Psoas muscle (tissue), 8 donors: ENCODE measurements around the gene USF3. TPM values are rescaled to one million over a fixed set of nuclear protein-coding genes. Genes with fewer than 3 reads are reported as not detected.
"Not testable (repeated sequence)": the region's sequence is repeated elsewhere in the genome, so short reads cannot be mapped to it uniquely, and the experiment has no call there.

Experiments
- ATAC-seq, 4 donors: fragments of 200-7000 bp; cut with Tn5 transposase; one replicate each; pipeline ENCODE4 v1.9.1; 2020; ENCODE audit warnings: moderate library complexity in 3 of 4, mild to moderate bottlenecking in 2 of 4
- DNase-seq, 2 donors: peaks; one replicate each; pipeline ENCODE4 v3.0.0-alpha.2; 2020
- H3K27ac ChIP-seq: fragments of 200-600 bp; one replicate; pipeline ENCODE4 v1.8.0; 2022
- H3K27me3 ChIP-seq, 3 donors: fragments of 200-600 bp in 1 of 3; one replicate each; pipeline versions ENCODE4 v1.6.1 to v1.8.0; 2013 to 2022; ENCODE audit warnings: low read length in 2 of 3, mild to moderate bottlenecking in 2 of 3, moderate library complexity in 1 of 3; ENCODE audit not compliant: insufficient read depth in 3 of 3
- H3K36me3 ChIP-seq, 2 donors: fragments of 200-600 bp in 1 of 2; one replicate each; pipeline versions ENCODE4 v1.6.1 to v1.8.0; 2013 to 2022; ENCODE audit warnings: low read depth in 1 of 2, mild to moderate bottlenecking in 1 of 2, moderate library complexity in 1 of 2; ENCODE audit not compliant: insufficient read depth in 1 of 2
- H3K4me1 ChIP-seq: fragments of 200-600 bp; one replicate; pipeline ENCODE4 v1.8.0; 2022
- H3K4me3 ChIP-seq: fragments of 200-600 bp; one replicate; pipeline ENCODE4 v1.8.0; 2022; ENCODE audit warnings: mild to moderate bottlenecking
- H3K9me3 ChIP-seq: fragments of 200-600 bp; one replicate; pipeline ENCODE4 v1.8.0; 2022
- CTCF ChIP-seq: fragments of 200-600 bp; IDR thresholded peaks from one replicate; pipeline ENCODE4 v1.8.0; 2022; ENCODE audit warnings: antibody characterized with exemption
- WGBS, 3 donors: extraction: QIAGEN DNeasy Blood & Tissue Kit; methylation state at CpG; one replicate each; pipeline versions ENCODE4 v1.1.6 to v1.1.7; 2013; 5-methylcytosine and 5-hydroxymethylcytosine counted together
- intact Hi-C, 2 donors: fragments of 100-400 bp; cut with DNase I; formaldehyde crosslinking; loops; one replicate each; pipeline versions ENCODE4 v1.11.0 to v1.14.2; 2022
- polyA plus RNA-seq, 3 donors: library from polyadenylated mRNA; stranded (reverse); fragments of 200-250 nt; gene quantifications; one replicate each; pipeline ENCODE4 v1.2.3, GENCODE V29; 2013
- total RNA-seq, 4 donors: library from RNA; stranded (reverse); fragmentation: NEBNext Ultra II Directional in 2 of 4; extraction: Animal tissue kit (Norgen Biotek cat#: 25700) in 2 of 4; gene quantifications; one replicate each; pipeline versions ENCODE4 v1.2.1 to v1.2.4, GENCODE V29; 2021 to 2023
- donor health status: healthy with polysubstance abuse.
- donor health status: DM: no; HTN: no; CAD: no; lungs with moderate emphysema.
- donor health status: Bipolar disorder and iron deficiency.
- donor health status: healthy.
- donor health status: DM: yes; HTN: yes; CAD: no.
- donor health status: DM: no; HTN: no; CAD: no.
- donor health status: DM: no; HTN: no; CAD: no.
- donor health status: DM: yes; HTN: yes; CAD: no.

USF3 gene
- total and polyA plus RNA-seq, 7 donors = 6.3 to 35.4 (median 20.4) TPM

GRCh38 chr3:113649174-113649845 is 47.1 kb downstream of the USF3 start:
- Histone ChIP-seq H3K27me3 (no peaks in the 10 kb centered on the region), H3K4me3 (no peak overlapping the region), H3K27ac (no peak overlapping the region), H3K9me3 (peaks cover 10% of the 10 kb centered on the region), H3K4me1 (peaks cover 27% of the 10 kb centered on the region), H3K36me3 (no peaks in the 10 kb centered on the region)
- 58 to 73% (median 62%) methylated on average over 6 of the region's 6 CpGs for WGBS, 3 donors
- intact Hi-C loops = no loop called here
- no peak for TF ChIP-seq CTCF
- DNase-seq (no peak), ATAC-seq (peak in 3 of 4 donors; percentile 35 to 71 (median 41))

GRCh38 chr3:113648524-113648923 is 47.9 kb downstream of the USF3 start:
- Histone ChIP-seq H3K4me3 (no peak overlapping the region), H3K27me3 (no peaks in the 10 kb centered on the region), H3K27ac (no peak overlapping the region), H3K36me3 (no peaks in the 10 kb centered on the region), H3K4me1 (peaks cover 21% of the 10 kb centered on the region), H3K9me3 (peaks cover 10% of the 10 kb centered on the region)
- TF ChIP-seq CTCF = no peak
- ATAC-seq = peak in 1 of 4 donors; percentile 56
- no peak for DNase-seq
- intact Hi-C loops = no loop called here

GRCh38 chr3:113643583-113643982 is 52.9 kb downstream of the USF3 start:
- WGBS, 3 donors = 96 to 97% (median 96%) methylated on average over 7 of the region's 7 CpGs
- DNase-seq = no peak
- intact Hi-C loops = no loop called here

GRCh38 chr3:113638910-113639309 is 57.5 kb downstream of the USF3 start:
- ATAC-seq (no peak), DNase-seq (no peak)
- intact Hi-C loops = no loop called here
- Histone ChIP-seq H3K4me1 (no peaks in the 10 kb centered on the region), H3K36me3 (no peaks in the 10 kb centered on the region), H3K9me3 (no peaks in the 10 kb centered on the region), H3K27ac (no peak overlapping the region), H3K27me3 (no peaks in the 10 kb centered on the region), H3K4me3 (no peak overlapping the region)
- WGBS, 3 donors = 96 to 97% (median 97%) methylated on average over 3 of the region's 3 CpGs
- TF ChIP-seq CTCF = no peak

More at GRCh38 chr3:113643583-113643982, 52.9 kb downstream of the USF3 start:
- Histone ChIP-seq H3K4me1 (peaks cover 12% of the 10 kb centered on the region), H3K27me3 (no peaks in the 10 kb centered on the region), H3K36me3 (no peaks in the 10 kb centered on the region), H3K27ac (no peak overlapping the region), H3K9me3 (peaks cover 10% of the 10 kb centered on the region), H3K4me3 (no peak overlapping the region)
- TF ChIP-seq CTCF = no peak
- ATAC-seq = no peak

- H3K27ac ChIP-seq = no peak overlapping the region
- H3K9me3 ChIP-seq = no peaks in the 10 kb centered on the region
- DNase-seq (no peak), ATAC-seq (no peak)
- H3K36me3 ChIP-seq = no peaks in the 10 kb centered on the region
- H3K27me3 ChIP-seq = no peaks in the 10 kb centered on the region
- 88 to 94% (median 92%) methylated on average over 14 of the region's 14 CpGs for WGBS, 3 donors
- no peaks in the 10 kb centered on the region for H3K4me1 ChIP-seq
- TF ChIP-seq CTCF = no peak
- intact Hi-C loops = no loop called here
- no peak overlapping the region for H3K4me3 ChIP-seq
Measured at GRCh38 chr3:113637756-113638155, 58.7 kb downstream of the USF3 start.

- H3K9me3 ChIP-seq, H3K4me3 ChIP-seq, intact Hi-C loops, DNase-seq, H3K4me1 ChIP-seq, H3K27ac ChIP-seq, H3K36me3 ChIP-seq, H3K27me3 ChIP-seq: not testable (repeated sequence)
- 50 to 64% (median 51%) methylated on average over 7 of the region's 7 CpGs for WGBS, 3 donors
- ATAC-seq = peak in 2 of 4 donors; percentile 74 to 75
Measured at GRCh38 chr3:113636034-113636433, 60.4 kb downstream of the USF3 start.
